Mucosa of stomach (tissue), 1 donor: ENCODE results near the gene ERVW-1.
"Not testable (repeated sequence)": the region's sequence is repeated elsewhere in the genome, so short reads cannot be mapped to it uniquely, and the experiment has no call there.

Source experiments
- H3K27me3 ChIP-seq: one replicate; pipeline ENCODE4 v1.7.0; 2013; ENCODE audit warnings: mild to moderate bottlenecking, low read length; ENCODE audit not compliant: control insufficient read depth, insufficient read depth
- H3K36me3 ChIP-seq: one replicate; pipeline ENCODE4 v1.7.0; 2013; ENCODE audit warnings: low read length; ENCODE audit not compliant: control insufficient read depth, insufficient read depth
- H3K4me1 ChIP-seq: one replicate; pipeline ENCODE4 v1.7.0; 2013; ENCODE audit warnings: mild to moderate bottlenecking, low read length; ENCODE audit not compliant: control insufficient read depth, insufficient read depth
- H3K4me3 ChIP-seq: one replicate; pipeline ENCODE4 v1.7.0; 2013; ENCODE audit warnings: low read length
- H3K9ac ChIP-seq: one replicate; pipeline ENCODE4 v1.7.0; 2013; ENCODE audit warnings: mild to moderate bottlenecking, low read length, moderate library complexity
- H3K9me3 ChIP-seq: one replicate; pipeline ENCODE4 v1.7.0; 2013; ENCODE audit warnings: mild to moderate bottlenecking, low read length, moderate library complexity; ENCODE audit not compliant: control insufficient read depth
- donor health status: Pancreatic carcinoma.

ERVW-1 gene

GRCh38 chr7:92442720-92443119 is 35.0 kb downstream of the ERVW-1 start:
- not testable (repeated sequence) for H3K9me3 ChIP-seq, H3K4me3 ChIP-seq, H3K4me1 ChIP-seq, H3K9ac ChIP-seq, H3K36me3 ChIP-seq, H3K27me3 ChIP-seq

- no peak overlapping the region for H3K9ac ChIP-seq
- H3K27me3 ChIP-seq: no peaks in the 10 kb centered on the region
- H3K4me1 ChIP-seq: no peaks in the 10 kb centered on the region
- no peak overlapping the region for H3K4me3 ChIP-seq
- H3K9me3 ChIP-seq: no peaks in the 10 kb centered on the region
- H3K36me3 ChIP-seq: no peaks in the 10 kb centered on the region
Observed at GRCh38 chr7:92437956-92438491, 39.7 kb downstream of the ERVW-1 start.

- no peak overlapping the region for H3K9ac ChIP-seq
- no peaks in the 10 kb centered on the region for H3K27me3 ChIP-seq
- H3K4me1 ChIP-seq: no peaks in the 10 kb centered on the region
- H3K36me3 ChIP-seq: no peaks in the 10 kb centered on the region
- H3K9me3 ChIP-seq: no peaks in the 10 kb centered on the region
- no peak overlapping the region for H3K4me3 ChIP-seq
Observed at GRCh38 chr7:92436612-92437445, 40.9 kb downstream of the ERVW-1 start.

- no peaks in the 10 kb centered on the region for H3K9me3 ChIP-seq
- no peak overlapping the region for H3K9ac ChIP-seq
- no peaks in the 10 kb centered on the region for H3K4me1 ChIP-seq
- H3K36me3 ChIP-seq: no peaks in the 10 kb centered on the region
- H3K27me3 ChIP-seq: no peaks in the 10 kb centered on the region
- H3K4me3 ChIP-seq: no peak overlapping the region
Observed at GRCh38 chr7:92435542-92435941, 42.2 kb downstream of the ERVW-1 start.

- no peak overlapping the region for H3K4me3 ChIP-seq
- H3K9me3 ChIP-seq: no peaks in the 10 kb centered on the region
- no peaks in the 10 kb centered on the region for H3K36me3 ChIP-seq
- H3K27me3 ChIP-seq: no peaks in the 10 kb centered on the region
- no peaks in the 10 kb centered on the region for H3K4me1 ChIP-seq
- H3K9ac ChIP-seq: no peak overlapping the region
Observed at GRCh38 chr7:92433019-92433418, 44.7 kb downstream of the ERVW-1 start.

- no peak overlapping the region for H3K4me3 ChIP-seq
- H3K9me3 ChIP-seq: no peaks in the 10 kb centered on the region
Observed at GRCh38 chr7:92432299-92432946, 45.3 kb downstream of the ERVW-1 start.

GRCh38 chr7:92427193-92427592 is 50.6 kb downstream of the ERVW-1 start:
- peaks cover 4% of the 10 kb centered on the region for H3K4me1 ChIP-seq
- H3K27me3 ChIP-seq: peaks cover 9% of the 10 kb centered on the region
- H3K9ac ChIP-seq: no peak overlapping the region
- H3K9me3 ChIP-seq: no peaks in the 10 kb centered on the region
- H3K4me3 ChIP-seq: no peak overlapping the region
- H3K36me3 ChIP-seq: no peaks in the 10 kb centered on the region

More at GRCh38 chr7:92432299-92432946, 45.3 kb downstream of the ERVW-1 start:
- Histone ChIP-seq H3K27me3 (no peaks in the 10 kb centered on the region), H3K4me1 (no peaks in the 10 kb centered on the region), H3K36me3 (no peaks in the 10 kb centered on the region), H3K9ac (no peak overlapping the region)

- Histone ChIP-seq H3K4me3 (no peak overlapping the region), H3K36me3 (no peaks in the 10 kb centered on the region), H3K27me3 (peaks cover 9% of the 10 kb centered on the region), H3K9ac (peak overlapping the region; percentile 24), H3K9me3 (no peaks in the 10 kb centered on the region), H3K4me1 (peaks cover 12% of the 10 kb centered on the region)
Observed at GRCh38 chr7:92425311-92425947, 52.3 kb downstream of the ERVW-1 start.

GRCh38 chr7:92423710-92424131 is 54.0 kb downstream of the ERVW-1 start:
- no peaks in the 10 kb centered on the region for H3K36me3 ChIP-seq
- H3K27me3 ChIP-seq: peaks cover 9% of the 10 kb centered on the region
- peaks cover 12% of the 10 kb centered on the region for H3K4me1 ChIP-seq
- no peak overlapping the region for H3K4me3 ChIP-seq
- H3K9ac ChIP-seq: no peak overlapping the region
- H3K9me3 ChIP-seq: no peaks in the 10 kb centered on the region

GRCh38 chr7:92422926-92423325 is 54.8 kb downstream of the ERVW-1 start:
- peaks cover 12% of the 10 kb centered on the region for H3K4me1 ChIP-seq
- no peaks in the 10 kb centered on the region for H3K9me3 ChIP-seq
- peaks cover 9% of the 10 kb centered on the region for H3K27me3 ChIP-seq
- H3K9ac ChIP-seq: no peak overlapping the region
- H3K4me3 ChIP-seq: no peak overlapping the region
- H3K36me3 ChIP-seq: no peaks in the 10 kb centered on the region

GRCh38 chr7:92421676-92422435 is 55.9 kb downstream of the ERVW-1 start:
- Histone ChIP-seq H3K27me3 (peaks cover 9% of the 10 kb centered on the region), H3K4me3 (no peak overlapping the region), H3K9ac (no peak overlapping the region), H3K4me1 (peaks cover 12% of the 10 kb centered on the region), H3K36me3 (no peaks in the 10 kb centered on the region), H3K9me3 (no peaks in the 10 kb centered on the region)
